SK-N-SH (cell line): ENCODE data around the gene TBC1D21. TPM values are rescaled to one million over a fixed set of nuclear protein-coding genes. Genes with fewer than 3 reads are reported as not detected.

Experiments used
- polyA plus RNA-seq, 3 experiments: library from polyadenylated mRNA; depleted of rRNA; stranded (reverse); fragments of >200 nt; gene quantifications; 2 replicates each; pipeline ENCODE4 v1.2.3, GENCODE V29; 2012

TBC1D21 gene
- polyA plus RNA-seq, 1 of the 3 experiments (the other 2 are of a cell fraction) = not detected

Other genes starting within 250 kb of the TBC1D21 start
- 177 and 183 TPM in 2 replicates for gene NPTN, start 240.2 kb upstream of the TBC1D21 start, polyA plus RNA-seq (2012; rRNA removed)
- gene CD276, start 189.2 kb upstream of the TBC1D21 start, polyA plus RNA-seq (2012; rRNA removed) = 60.1 and 86.2 TPM in 2 replicates
- 3.6 and 3.7 TPM in 2 replicates for gene INSYN1, start 120.2 kb upstream of the TBC1D21 start, polyA plus RNA-seq (2012; rRNA removed)
- 37.5 and 50.3 TPM in 2 replicates for gene LOXL1, start 52.9 kb downstream of the TBC1D21 start, polyA plus RNA-seq (2012; rRNA removed)
- 19.1 and 20.4 TPM in 2 replicates for gene STOML1, start 118.7 kb downstream of the TBC1D21 start, polyA plus RNA-seq (2012; rRNA removed)
- gene PML, start 121.2 kb downstream of the TBC1D21 start, polyA plus RNA-seq (2012; rRNA removed) = 14.0 and 18.4 TPM in 2 replicates
- gene GOLGA6A, start 209.0 kb downstream of the TBC1D21 start, polyA plus RNA-seq (2012; rRNA removed) = not detected in 2 replicates